Ishikawa (cell line): ENCODE results near the gene DAGLB.

ENCODE experiments used
- CEBPB ChIP-seq: IDR thresholded peaks from 2 replicates; pipeline ENCODE4 v1.6.1; 2012
- CREB1 ChIP-seq: IDR thresholded peaks from 2 replicates; pipeline ENCODE4 v1.6.1; 2012; ENCODE audit warnings: low read depth
- EGR1 ChIP-seq: IDR thresholded peaks from 2 replicates; pipeline ENCODE4 v1.6.1; 2012
- EP300 ChIP-seq: IDR thresholded peaks from 2 replicates; pipeline ENCODE4 v1.6.1; 2012; ENCODE audit warnings: borderline replicate concordance
- FOXM1 ChIP-seq: IDR thresholded peaks from 2 replicates; pipeline ENCODE4 v1.6.1; 2012; ENCODE audit warnings: low read depth, borderline replicate concordance
- NFIC ChIP-seq: IDR thresholded peaks from 2 replicates; pipeline ENCODE4 v1.6.1; 2012
- RAD21 ChIP-seq: IDR thresholded peaks from 2 replicates; pipeline ENCODE4 v1.6.1; 2012; ENCODE audit warnings: low read depth
- TAF1 ChIP-seq: IDR thresholded peaks from 2 replicates; pipeline ENCODE4 v1.6.1; 2012; ENCODE audit warnings: low read depth, mild to moderate bottlenecking
- TCF12 ChIP-seq: IDR thresholded peaks from 2 replicates; pipeline ENCODE4 v1.6.1; 2012; ENCODE audit warnings: low read depth
- TEAD4 ChIP-seq: IDR thresholded peaks from 2 replicates; pipeline ENCODE4 v1.6.1; 2012
- YY1 ChIP-seq: IDR thresholded peaks from 2 replicates; pipeline ENCODE4 v1.6.1; 2012; ENCODE audit warnings: low read depth
- ZBTB7A ChIP-seq: IDR thresholded peaks from 2 replicates; pipeline ENCODE4 v1.6.1; 2012; ENCODE audit warnings: low read depth
- TF ChIP-seq, protein P1 (sequence below): IDR thresholded peaks from 2 replicates; pipeline ENCODE4 v1.6.1; 2012; ENCODE audit warnings: low read depth, mild to moderate bottlenecking
- TF ChIP-seq, protein P2 (sequence below): IDR thresholded peaks from 2 replicates; pipeline ENCODE4 v1.6.1; 2012
- TF ChIP-seq, protein P3 (sequence below): IDR thresholded peaks from 2 replicates; pipeline ENCODE4 v1.6.1; 2012

The DAGLB gene

DNA sequence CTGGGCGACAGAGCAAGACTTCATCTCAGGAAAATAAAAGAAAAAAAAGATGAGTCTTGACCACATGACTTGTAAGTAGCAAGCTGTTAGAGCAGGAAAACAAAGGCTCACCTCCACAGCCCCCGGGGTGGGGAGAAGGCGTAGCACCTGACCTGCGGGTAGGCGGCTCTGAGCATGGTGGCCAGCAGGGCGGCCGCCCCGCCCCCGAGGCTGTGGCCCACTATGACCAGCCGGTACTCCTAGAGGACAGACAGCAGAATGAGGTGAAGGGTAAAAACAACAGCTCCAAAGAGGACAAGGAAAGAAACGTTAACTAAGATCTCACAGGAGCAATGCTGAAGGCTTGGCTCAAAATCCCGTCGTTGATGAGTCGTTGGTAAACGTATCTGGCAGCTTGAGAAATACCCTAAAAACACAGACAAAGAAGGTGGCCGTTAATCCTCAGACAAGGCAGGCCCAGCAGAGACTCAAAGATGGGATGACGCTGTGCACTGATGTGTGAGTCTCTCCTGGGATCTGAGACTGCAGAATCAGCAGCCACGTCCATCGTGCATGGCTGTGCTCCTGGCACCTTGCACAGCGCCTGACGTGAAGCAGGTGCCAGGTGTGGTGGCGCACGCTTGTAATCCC, 31.1 kb downstream of the DAGLB start:
- no peak for TF ChIP-seq EP300
- TF ChIP-seq, protein P1, sequence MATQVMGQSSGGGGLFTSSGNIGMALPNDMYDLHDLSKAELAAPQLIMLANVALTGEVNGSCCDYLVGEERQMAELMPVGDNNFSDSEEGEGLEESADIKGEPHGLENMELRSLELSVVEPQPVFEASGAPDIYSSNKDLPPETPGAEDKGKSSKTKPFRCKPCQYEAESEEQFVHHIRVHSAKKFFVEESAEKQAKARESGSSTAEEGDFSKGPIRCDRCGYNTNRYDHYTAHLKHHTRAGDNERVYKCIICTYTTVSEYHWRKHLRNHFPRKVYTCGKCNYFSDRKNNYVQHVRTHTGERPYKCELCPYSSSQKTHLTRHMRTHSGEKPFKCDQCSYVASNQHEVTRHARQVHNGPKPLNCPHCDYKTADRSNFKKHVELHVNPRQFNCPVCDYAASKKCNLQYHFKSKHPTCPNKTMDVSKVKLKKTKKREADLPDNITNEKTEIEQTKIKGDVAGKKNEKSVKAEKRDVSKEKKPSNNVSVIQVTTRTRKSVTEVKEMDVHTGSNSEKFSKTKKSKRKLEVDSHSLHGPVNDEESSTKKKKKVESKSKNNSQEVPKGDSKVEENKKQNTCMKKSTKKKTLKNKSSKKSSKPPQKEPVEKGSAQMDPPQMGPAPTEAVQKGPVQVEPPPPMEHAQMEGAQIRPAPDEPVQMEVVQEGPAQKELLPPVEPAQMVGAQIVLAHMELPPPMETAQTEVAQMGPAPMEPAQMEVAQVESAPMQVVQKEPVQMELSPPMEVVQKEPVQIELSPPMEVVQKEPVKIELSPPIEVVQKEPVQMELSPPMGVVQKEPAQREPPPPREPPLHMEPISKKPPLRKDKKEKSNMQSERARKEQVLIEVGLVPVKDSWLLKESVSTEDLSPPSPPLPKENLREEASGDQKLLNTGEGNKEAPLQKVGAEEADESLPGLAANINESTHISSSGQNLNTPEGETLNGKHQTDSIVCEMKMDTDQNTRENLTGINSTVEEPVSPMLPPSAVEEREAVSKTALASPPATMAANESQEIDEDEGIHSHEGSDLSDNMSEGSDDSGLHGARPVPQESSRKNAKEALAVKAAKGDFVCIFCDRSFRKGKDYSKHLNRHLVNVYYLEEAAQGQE = no peak

DNA sequence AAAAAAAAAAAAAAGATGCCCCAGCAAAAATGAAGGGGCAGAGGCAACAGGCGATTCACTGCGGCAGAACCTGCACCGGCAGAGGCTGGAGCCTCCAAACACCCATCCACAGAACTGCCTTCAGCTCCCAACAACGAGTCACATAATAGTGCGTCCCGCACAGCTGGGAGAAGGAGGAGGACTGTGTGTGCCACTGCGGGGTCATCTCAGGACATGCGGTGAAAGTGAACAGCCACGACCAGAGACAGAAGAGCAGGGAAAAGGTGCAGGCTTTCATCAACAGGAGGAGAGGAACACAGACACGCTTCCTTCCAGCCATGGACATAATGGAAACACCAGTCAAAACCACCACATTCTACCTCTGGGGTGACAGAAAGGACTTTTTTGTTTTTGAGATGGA, 34.1 kb downstream of the DAGLB start:
- TF ChIP-seq, protein P2, sequence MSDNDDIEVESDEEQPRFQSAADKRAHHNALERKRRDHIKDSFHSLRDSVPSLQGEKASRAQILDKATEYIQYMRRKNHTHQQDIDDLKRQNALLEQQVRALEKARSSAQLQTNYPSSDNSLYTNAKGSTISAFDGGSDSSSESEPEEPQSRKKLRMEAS = no peak
- TF ChIP-seq, protein P1 = no peak
- no peak for TF ChIP-seq NFIC
- no peak for TF ChIP-seq EGR1
- no peak for TF ChIP-seq CEBPB
- no peak for TF ChIP-seq YY1
- TF ChIP-seq RAD21 = no peak
- TF ChIP-seq CREB1 = no peak
- TF ChIP-seq, protein P3, sequence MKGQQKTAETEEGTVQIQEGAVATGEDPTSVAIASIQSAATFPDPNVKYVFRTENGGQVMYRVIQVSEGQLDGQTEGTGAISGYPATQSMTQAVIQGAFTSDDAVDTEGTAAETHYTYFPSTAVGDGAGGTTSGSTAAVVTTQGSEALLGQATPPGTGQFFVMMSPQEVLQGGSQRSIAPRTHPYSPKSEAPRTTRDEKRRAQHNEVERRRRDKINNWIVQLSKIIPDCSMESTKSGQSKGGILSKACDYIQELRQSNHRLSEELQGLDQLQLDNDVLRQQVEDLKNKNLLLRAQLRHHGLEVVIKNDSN = no peak
- TF ChIP-seq ZBTB7A = no peak
- TF ChIP-seq TAF1 = no peak
- no peak for TF ChIP-seq EP300

DNA sequence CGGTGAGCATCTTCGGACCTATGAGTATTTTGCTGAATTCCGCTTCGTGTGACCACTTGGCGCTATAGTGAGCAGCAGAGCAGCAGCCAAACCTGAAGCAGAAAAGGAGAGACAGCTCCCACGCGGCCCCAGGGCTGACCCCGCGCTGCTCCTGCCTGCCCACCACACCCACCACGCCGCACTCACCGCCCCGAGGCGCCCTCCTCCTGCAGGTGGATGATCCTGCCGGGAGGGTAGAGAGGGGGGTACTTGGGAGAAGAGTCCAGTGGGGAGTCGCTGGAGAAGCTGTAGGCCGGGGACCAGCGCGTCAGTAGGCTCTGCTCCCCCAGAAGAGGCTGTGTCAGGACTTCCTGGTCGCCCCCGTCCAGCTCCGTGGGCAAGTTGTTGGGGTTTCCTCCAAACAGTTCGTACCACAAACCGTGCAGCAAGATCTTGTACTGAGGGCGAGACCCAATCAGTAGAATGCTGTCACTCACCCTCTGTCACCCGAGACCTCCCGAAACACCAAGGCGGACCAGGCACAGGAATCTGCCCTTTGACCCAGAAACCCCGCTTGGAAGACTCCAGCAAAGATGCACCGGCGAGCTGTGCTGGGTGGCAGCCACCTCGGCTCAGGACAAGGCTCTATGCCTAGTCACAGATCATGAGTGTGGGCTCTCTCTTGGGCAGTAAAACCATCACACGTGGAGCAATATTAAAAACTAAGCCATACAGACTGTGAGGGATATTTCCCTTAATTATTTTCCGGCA, 37.6 kb downstream of the DAGLB start:
- TF ChIP-seq TEAD4 (no peak), YY1 (no peak), RAD21 (no peak), FOXM1 (no peak), ZBTB7A (no peak), CEBPB (no peak), TCF12 (no peak)
- TF ChIP-seq, protein P1 = no peak

DNA sequence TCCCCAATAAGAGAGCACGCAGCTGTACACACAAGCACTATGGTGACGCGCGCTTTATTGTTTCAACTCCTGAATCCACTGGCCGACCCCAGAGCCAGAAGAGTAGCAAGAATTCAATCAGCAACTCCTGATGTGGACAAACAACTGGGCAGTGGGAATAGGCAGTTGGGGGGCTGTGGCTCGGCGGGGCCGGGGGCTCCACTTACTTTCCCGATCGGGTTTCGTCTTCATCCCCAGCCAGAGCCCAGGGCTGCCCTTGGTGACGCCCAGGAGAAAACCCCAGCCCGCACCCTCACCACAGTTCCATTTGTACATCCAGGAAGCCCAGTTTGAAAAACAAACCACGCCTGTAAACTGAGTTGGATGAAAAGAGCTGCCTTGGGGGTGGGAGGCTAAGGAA, 38.7 kb downstream of the DAGLB start:
- TF ChIP-seq EGR1 = no peak
- no peak for TF ChIP-seq TAF1
- TF ChIP-seq CREB1 = no peak
- no peak for TF ChIP-seq ZBTB7A
- no peak for TF ChIP-seq TCF12
- no peak for TF ChIP-seq TEAD4
- TF ChIP-seq, protein P3 = no peak
- TF ChIP-seq, protein P2 = no peak
- TF ChIP-seq, protein P1 = no peak
- no peak for TF ChIP-seq NFIC
- TF ChIP-seq FOXM1 = no peak
- TF ChIP-seq CEBPB = no peak
- TF ChIP-seq YY1 = no peak
